ENCODE data around the gene SH3GL1. TPM values are rescaled to one million over a fixed set of nuclear protein-coding genes. Genes with fewer than 3 reads are reported as not detected.

The SH3GL1 gene
- total and polyA plus RNA-seq, 9 of the 15 experiments (the other 6 are each of a cell fraction or from before 2014, with no cell fraction given) = 1.7 to 75.3 (median 25.7) TPM

- Histone ChIP-seq H3K36me3 (ENCODE audit: control insufficient read depth, insufficient read depth, low read length) (peaks cover 83% of the 10 kb centered on the region; the same call in 2 of the 3 replicates), H3K4me1 (replicated peaks in 1 of 2; ENCODE audit: control insufficient read depth in 2 of 2, insufficient read depth in 2 of 2, low read length in 2 of 2) (peaks cover 0 to 2% of the 10 kb centered on the region in 2 experiments; a peak in 1 of 5 replicates), H4K20me1 (replicated peaks; ENCODE audit: control insufficient read depth, insufficient read depth, low read length) (no peaks in the 10 kb centered on the region), H3K79me2 (ENCODE audit: control insufficient read depth, insufficient read depth, low read length) (peaks cover 2% of the 10 kb centered on the region; the same call in 1 of the 3 replicates), H3K4me3 (no peak overlapping the region), H3K9ac (ENCODE audit: insufficient read depth in 1 of 2, low read depth in 2 of 2, low read length in 2 of 2) (no peak overlapping the region), H3K27ac (ENCODE audit: extremely low read depth, low read depth, low read length) (no peak overlapping the region), H3K4me2 (ENCODE audit: insufficient read depth, low read length) (no peak overlapping the region), H2AFZ (ENCODE audit: low read depth, low read length) (no peak overlapping the region), H3K9me1 (ENCODE audit: control insufficient read depth, insufficient read depth, low read length) (no peaks in the 10 kb centered on the region), H3K27me3 (ENCODE audit: control insufficient read depth in 2 of 2, insufficient read depth in 2 of 2, low read length in 2 of 2) (no peaks in the 10 kb centered on the region), H3K9me3 (replicated peaks; ENCODE audit: control insufficient read depth, insufficient read depth, low read depth, low read length) (no peaks in the 10 kb centered on the region)
- ChIA-PET CTCF (ENCODE audit: low intra/inter-chr PET ratio) (no interaction called here), POLR2A (no interaction called here)
- DNase-seq (ENCODE audit: extremely low read depth in 1 of 4, low spot score in 3 of 4) (no peak), ATAC-seq (no peak), FAIRE-seq (no peak)
- BruUV-seq (replicated peaks) = no TSS peak
- intact Hi-C loops (cut with micrococcal nuclease) = no loop called here
- in situ Hi-C loops (cut with MboI) = no loop called here
- 89% methylated on average over 9 of the region's 9 CpGs for WGBS (ENCODE audit: insufficient coverage, low coverage, missing lambda C conversion rate)
- TF ChIP-seq MAX (CRISPR knock-in tag; IDR thresholded peaks at IDR 0.05) = no peak
- TF ChIP-seq RBM39 (optimal IDR thresholded peaks at IDR 0.05; ENCODE audit: low read depth, low read length) = no peak
- no peak for TF ChIP-seq ZNF445 (CRISPR knock-in tag; IDR thresholded peaks at IDR 0.05; ENCODE audit: low read depth)
- no peak for TF ChIP-seq SOX6 (IDR thresholded peaks at IDR 0.05)
Observed at GRCh38 chr19:4431296-4431695, 30.9 kb upstream of the SH3GL1 start.

DNA sequence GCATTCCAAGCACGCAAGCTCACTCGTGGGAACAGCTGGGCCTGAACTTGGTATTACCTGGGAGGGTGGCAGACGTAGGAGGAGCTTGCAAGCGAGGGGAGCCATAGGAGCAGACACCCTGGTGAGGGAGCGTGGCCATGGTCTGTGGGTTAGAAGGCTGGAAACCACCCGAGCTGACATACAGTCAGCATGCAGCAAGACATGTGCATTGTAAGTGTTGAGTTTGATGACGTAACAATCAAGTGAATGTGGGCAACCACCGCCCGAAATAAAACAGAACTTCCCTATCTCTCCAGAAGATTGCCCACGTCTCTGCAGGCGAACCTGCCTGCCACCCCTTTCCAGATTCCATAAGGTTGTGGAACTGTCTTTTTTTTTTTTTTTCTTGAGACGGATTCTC is 30.4 kb upstream of the SH3GL1 start:
- Histone ChIP-seq H3K4me1 (replicated peaks in 1 of 2; ENCODE audit: control insufficient read depth in 2 of 2, insufficient read depth in 2 of 2, low read length in 2 of 2) (peaks cover 0 to 2% of the 10 kb centered on the region in 2 experiments; a peak in 1 of 5 replicates), H2AFZ (ENCODE audit: low read depth, low read length) (no peak overlapping the region), H3K4me2 (ENCODE audit: insufficient read depth, low read length) (no peak overlapping the region), H3K9ac (ENCODE audit: insufficient read depth in 1 of 2, low read depth in 2 of 2, low read length in 2 of 2) (no peak overlapping the region), H3K27ac (ENCODE audit: extremely low read depth, low read depth, low read length) (no peak overlapping the region), H3K9me3 (replicated peaks; ENCODE audit: control insufficient read depth, insufficient read depth, low read depth, low read length) (no peaks in the 10 kb centered on the region), H3K36me3 (ENCODE audit: control insufficient read depth, insufficient read depth, low read length) (peaks cover 84% of the 10 kb centered on the region; the same call in 2 of the 3 replicates), H3K79me2 (ENCODE audit: control insufficient read depth, insufficient read depth, low read length) (no peaks in the 10 kb centered on the region), H3K9me1 (ENCODE audit: control insufficient read depth, insufficient read depth, low read length) (no peaks in the 10 kb centered on the region), H4K20me1 (replicated peaks; ENCODE audit: control insufficient read depth, insufficient read depth, low read length) (no peaks in the 10 kb centered on the region), H3K27me3 (ENCODE audit: control insufficient read depth in 2 of 2, insufficient read depth in 2 of 2, low read length in 2 of 2) (no peaks in the 10 kb centered on the region), H3K4me3 (no peak overlapping the region)
- in situ Hi-C loops (cut with MboI) (no loop called here), intact Hi-C loops (cut with micrococcal nuclease) (no loop called here)
- CTCF ChIA-PET (ENCODE audit: low intra/inter-chr PET ratio) = no interaction called here
- no peak for DNase-seq (ENCODE audit: extremely low read depth in 1 of 4, low spot score in 3 of 4)
- WGBS (ENCODE audit: insufficient coverage, low coverage, missing lambda C conversion rate) = 96% methylated on average over 11 of the region's 12 CpGs
- no peak for FAIRE-seq
- no TSS peak for BruUV-seq (replicated peaks)
- POLR2A ChIA-PET = no interaction called here
- no peak for ATAC-seq
- no peak for TF ChIP-seq BDP1 (IDR thresholded peaks at IDR 0.05; ENCODE audit: insufficient read depth, insufficient read length)
- TF ChIP-seq, protein P1, sequence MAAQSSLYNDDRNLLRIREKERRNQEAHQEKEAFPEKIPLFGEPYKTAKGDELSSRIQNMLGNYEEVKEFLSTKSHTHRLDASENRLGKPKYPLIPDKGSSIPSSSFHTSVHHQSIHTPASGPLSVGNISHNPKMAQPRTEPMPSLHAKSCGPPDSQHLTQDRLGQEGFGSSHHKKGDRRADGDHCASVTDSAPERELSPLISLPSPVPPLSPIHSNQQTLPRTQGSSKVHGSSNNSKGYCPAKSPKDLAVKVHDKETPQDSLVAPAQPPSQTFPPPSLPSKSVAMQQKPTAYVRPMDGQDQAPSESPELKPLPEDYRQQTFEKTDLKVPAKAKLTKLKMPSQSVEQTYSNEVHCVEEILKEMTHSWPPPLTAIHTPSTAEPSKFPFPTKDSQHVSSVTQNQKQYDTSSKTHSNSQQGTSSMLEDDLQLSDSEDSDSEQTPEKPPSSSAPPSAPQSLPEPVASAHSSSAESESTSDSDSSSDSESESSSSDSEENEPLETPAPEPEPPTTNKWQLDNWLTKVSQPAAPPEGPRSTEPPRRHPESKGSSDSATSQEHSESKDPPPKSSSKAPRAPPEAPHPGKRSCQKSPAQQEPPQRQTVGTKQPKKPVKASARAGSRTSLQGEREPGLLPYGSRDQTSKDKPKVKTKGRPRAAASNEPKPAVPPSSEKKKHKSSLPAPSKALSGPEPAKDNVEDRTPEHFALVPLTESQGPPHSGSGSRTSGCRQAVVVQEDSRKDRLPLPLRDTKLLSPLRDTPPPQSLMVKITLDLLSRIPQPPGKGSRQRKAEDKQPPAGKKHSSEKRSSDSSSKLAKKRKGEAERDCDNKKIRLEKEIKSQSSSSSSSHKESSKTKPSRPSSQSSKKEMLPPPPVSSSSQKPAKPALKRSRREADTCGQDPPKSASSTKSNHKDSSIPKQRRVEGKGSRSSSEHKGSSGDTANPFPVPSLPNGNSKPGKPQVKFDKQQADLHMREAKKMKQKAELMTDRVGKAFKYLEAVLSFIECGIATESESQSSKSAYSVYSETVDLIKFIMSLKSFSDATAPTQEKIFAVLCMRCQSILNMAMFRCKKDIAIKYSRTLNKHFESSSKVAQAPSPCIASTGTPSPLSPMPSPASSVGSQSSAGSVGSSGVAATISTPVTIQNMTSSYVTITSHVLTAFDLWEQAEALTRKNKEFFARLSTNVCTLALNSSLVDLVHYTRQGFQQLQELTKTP (IDR thresholded peaks at IDR 0.05; ENCODE audit: low read depth in 1 of 2, partially characterized antibody in 2 of 2) = no peak
- TF ChIP-seq JUND (IDR thresholded peaks at IDR 0.05; ENCODE audit: borderline replicate concordance, low read depth, low read length) = no peak
- no peak for TF ChIP-seq JUND (tag; IDR thresholded peaks at IDR 0.05; ENCODE audit: borderline replicate concordance, low read depth, low read length)
- no peak for TF ChIP-seq TBP (optimal IDR thresholded peaks at IDR 0.05; ENCODE audit: low read depth, low read length)
- TF ChIP-seq, protein P2, sequence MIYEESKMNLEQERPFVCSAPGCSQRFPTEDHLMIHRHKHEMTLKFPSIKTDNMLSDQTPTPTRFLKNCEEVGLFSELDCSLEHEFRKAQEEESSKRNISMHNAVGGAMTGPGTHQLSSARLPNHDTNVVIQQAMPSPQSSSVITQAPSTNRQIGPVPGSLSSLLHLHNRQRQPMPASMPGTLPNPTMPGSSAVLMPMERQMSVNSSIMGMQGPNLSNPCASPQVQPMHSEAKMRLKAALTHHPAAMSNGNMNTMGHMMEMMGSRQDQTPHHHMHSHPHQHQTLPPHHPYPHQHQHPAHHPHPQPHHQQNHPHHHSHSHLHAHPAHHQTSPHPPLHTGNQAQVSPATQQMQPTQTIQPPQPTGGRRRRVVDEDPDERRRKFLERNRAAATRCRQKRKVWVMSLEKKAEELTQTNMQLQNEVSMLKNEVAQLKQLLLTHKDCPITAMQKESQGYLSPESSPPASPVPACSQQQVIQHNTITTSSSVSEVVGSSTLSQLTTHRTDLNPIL (CRISPR knock-in tag; IDR thresholded peaks at IDR 0.05) = no peak
- TF ChIP-seq MTA2 (IDR thresholded peaks at IDR 0.05; ENCODE audit: low read depth) = no peak

Data from K562 (cell line).